Measurements from ENCODE around the gene TCEAL4. TPM values are rescaled to one million over a fixed set of nuclear protein-coding genes. Genes with fewer than 3 reads are reported as not detected.

TCEAL4 gene
- total RNA-seq, 4 donors from 2014 or later: 63.7 to 98.8 (median 80.4) TPM

DNA sequence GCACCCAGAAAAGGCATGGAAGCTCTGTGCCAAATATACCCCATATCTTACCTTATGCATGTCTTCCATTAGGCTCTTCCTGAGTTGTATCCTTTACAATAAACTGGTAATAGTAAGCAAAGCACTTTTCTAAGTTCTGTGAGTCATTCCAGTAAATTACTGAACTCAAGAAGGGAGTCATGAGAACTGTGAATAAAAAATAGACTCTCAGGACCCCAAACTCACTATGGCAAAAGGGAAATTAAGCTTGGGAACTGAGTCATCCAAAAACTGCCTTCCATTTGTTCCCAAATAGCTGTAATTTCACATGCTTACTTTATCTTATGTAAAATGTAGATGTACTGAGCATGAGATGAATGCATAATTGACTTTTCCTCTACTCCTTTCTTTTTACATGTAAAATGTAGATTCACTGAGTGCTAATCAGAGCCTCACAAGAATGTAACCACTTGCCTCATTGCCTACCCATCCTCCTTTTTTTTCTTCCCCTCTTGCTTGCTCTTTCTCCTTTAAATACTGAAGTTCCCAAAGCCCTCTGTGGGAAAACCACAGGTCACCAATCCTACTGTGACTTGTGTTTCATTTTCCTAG is 30.6 kb downstream of the TCEAL4 start:
- TF ChIP-seq, protein P1, sequence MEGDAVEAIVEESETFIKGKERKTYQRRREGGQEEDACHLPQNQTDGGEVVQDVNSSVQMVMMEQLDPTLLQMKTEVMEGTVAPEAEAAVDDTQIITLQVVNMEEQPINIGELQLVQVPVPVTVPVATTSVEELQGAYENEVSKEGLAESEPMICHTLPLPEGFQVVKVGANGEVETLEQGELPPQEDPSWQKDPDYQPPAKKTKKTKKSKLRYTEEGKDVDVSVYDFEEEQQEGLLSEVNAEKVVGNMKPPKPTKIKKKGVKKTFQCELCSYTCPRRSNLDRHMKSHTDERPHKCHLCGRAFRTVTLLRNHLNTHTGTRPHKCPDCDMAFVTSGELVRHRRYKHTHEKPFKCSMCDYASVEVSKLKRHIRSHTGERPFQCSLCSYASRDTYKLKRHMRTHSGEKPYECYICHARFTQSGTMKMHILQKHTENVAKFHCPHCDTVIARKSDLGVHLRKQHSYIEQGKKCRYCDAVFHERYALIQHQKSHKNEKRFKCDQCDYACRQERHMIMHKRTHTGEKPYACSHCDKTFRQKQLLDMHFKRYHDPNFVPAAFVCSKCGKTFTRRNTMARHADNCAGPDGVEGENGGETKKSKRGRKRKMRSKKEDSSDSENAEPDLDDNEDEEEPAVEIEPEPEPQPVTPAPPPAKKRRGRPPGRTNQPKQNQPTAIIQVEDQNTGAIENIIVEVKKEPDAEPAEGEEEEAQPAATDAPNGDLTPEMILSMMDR (IDR thresholded peaks at IDR 0.05): no peak
- TF ChIP-seq POLR2A (IDR thresholded peaks at IDR 0.05): no peak
- intact Hi-C loops (cut with DNase I; ENCODE audit: low total_unique reads): no loop called here
- H3K4me3 ChIP-seq (ENCODE audit: low read depth, poor library complexity, severe bottlenecking): no peak overlapping the region
- no peak for DNase-seq (ENCODE audit: low spot score in 2 of 2)

DNA sequence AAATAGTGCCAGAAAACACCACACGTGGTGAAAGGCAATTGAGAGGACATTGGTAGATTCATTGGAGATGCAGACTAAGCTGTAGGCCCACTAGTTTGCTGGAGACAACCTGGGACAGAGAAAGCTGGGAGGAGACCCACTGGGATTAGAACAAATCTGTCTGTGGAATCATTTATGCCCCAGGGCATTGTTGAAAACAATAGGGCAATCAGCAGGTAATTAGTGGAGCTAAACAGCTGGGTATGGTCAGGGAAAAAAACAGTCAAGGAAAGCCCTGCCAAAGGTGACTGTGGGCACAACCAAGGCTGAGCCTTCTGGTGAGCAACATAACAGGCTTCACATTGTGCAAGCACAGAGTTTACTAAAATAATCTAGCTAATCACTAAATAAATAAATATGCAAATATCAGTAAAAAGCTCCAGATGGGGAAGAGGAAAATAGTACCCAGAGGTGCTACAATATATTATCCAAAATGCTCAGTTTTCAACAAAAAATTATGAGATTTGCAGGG is 31.4 kb downstream of the TCEAL4 start:
- DNase-seq (ENCODE audit: low spot score in 2 of 2): no peak
- WGBS, 2 donors: 20 to 44% methylated on average over 1 of the region's 1 CpG
- no peak overlapping the region for H3K4me3 ChIP-seq (ENCODE audit: low read depth, poor library complexity, severe bottlenecking)
- TF ChIP-seq, protein P1 (IDR thresholded peaks at IDR 0.05): no peak
- TF ChIP-seq POLR2A (IDR thresholded peaks at IDR 0.05): no peak
- intact Hi-C loops (cut with DNase I; ENCODE audit: low total_unique reads): no loop called here

- no peak for TF ChIP-seq POLR2A (IDR thresholded peaks at IDR 0.05)
- TF ChIP-seq, protein P1 (IDR thresholded peaks at IDR 0.05): no peak
- peak in 1 of 2 donors; percentile 82 for DNase-seq (ENCODE audit: low spot score in 2 of 2)
- H3K4me3 ChIP-seq (ENCODE audit: low read depth, poor library complexity, severe bottlenecking): no peak overlapping the region
- 60 to 63% methylated on average over 4 of the region's 4 CpGs for WGBS, 2 donors
- intact Hi-C loops (cut with DNase I; ENCODE audit: low total_unique reads): no loop called here
These were observed 38.8 kb downstream of the TCEAL4 start for GRCh38 chrX:103624111-103624510.

- intact Hi-C loops (cut with DNase I; ENCODE audit: low total_unique reads): no loop called here
These were observed 41.5 kb downstream of the TCEAL4 start for GRCh38 chrX:103626855-103627254.

DNA sequence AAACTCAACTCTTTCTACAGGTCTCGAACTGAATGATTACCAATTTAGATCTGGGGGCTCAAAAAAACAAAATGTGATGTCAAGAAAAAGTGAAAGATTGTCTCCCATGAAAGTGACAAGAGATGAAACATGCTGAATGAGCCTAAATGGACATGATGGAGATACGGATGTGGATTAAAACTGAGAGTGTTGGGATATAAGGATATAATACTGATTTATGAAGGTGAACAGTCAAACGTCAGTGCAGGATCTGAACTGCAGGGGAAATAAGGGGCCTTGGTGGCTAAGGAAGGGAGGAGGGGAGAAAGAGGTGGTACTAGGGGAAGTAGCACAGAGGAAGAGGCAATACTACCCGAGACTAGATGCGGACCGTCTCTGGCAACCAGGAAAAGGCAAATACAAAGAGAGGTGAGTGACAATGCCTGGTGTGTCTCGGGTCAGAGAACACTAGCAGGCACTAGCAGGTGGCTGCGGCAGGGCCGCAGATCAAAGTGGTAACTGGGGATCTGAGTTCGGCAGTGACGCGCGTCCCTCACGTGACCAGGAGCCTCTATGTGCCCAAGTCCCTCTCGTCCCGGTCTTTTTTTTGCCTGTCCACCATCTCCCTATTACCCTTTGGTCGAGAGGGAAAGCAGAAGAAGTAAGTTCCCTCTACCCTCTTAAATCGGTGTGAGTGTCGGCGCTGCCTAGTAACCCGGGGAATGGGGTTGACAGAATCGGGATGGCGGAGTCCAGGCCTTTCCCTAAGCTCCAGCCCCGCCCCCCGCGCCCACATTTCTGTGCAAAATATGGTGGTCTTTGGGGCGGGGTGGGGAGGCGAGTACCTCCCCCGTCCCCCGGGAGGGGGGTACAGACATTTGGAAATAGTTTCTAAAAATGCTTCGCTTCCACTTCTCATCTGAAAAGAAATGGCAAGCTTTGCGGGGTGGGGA is 43.3 kb downstream of the TCEAL4 start, which contains the start of gene TCEAL1:
TSS of gene TCEAL1 (plus strand) at position 590 of the 932 bp plus-strand sequence. CDS start 942 bp downstream, outside the sequence.
- WGBS, 2 donors: 2 to 23% methylated on average over 32 of the region's 32 CpGs

More at GRCh38 chrX:103626855-103627254, 41.5 kb downstream of the TCEAL4 start:
- no peak for TF ChIP-seq POLR2A (IDR thresholded peaks at IDR 0.05)
- TF ChIP-seq, protein P1 (IDR thresholded peaks at IDR 0.05): no peak
- DNase-seq (ENCODE audit: low spot score in 2 of 2): no peak
- H3K4me3 ChIP-seq (ENCODE audit: low read depth, poor library complexity, severe bottlenecking): no peak overlapping the region

More for the DNA sequence above, 43.3 kb downstream of the TCEAL4 start, which contains the start of gene TCEAL1:
- intact Hi-C loops (cut with DNase I; ENCODE audit: low total_unique reads): no loop called here
- no peak for TF ChIP-seq POLR2A (IDR thresholded peaks at IDR 0.05)
- TF ChIP-seq, protein P1 (IDR thresholded peaks at IDR 0.05): no peak
- DNase-seq (ENCODE audit: low spot score in 2 of 2): peak; percentile 39 to 90
- peak within 1 kb of the TSS; percentile 65 for H3K4me3 ChIP-seq (ENCODE audit: low read depth, poor library complexity, severe bottlenecking)
